Measurements from ENCODE around the gene DCXR.

Gene DCXR

DNA sequence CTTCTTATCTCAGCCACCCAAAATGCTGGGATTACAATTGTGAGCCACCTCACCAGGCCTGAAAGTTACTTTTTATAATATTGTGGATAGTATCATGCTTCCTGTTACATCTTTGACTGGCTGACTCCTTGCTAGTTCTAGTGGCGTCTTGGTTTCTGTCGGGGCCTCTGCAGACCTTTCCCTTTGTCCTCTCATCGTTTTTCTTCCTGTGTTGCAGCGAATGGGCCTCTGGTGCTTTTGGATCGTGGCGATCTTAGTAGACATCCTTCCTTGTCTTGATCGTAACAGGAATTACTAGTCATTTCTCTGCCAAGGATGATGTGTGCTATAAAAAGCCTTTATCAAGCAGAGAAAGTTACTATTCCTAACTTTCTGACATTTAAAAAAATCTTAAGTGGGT is 39.3 kb downstream of the DCXR start:
- H3K27ac ChIP-seq = no peak overlapping the region
- peaks cover 0 to 35% (median 0%) of the 10 kb centered on the region in 11 experiments; a peak in 12 of 22 replicates for H3K27me3 ChIP-seq
- no peak overlapping the region for H3K9ac ChIP-seq
- H3K36me3 ChIP-seq = peaks cover 0 to 28% (median 8%) of the 10 kb centered on the region in 11 experiments; a peak in 10 of 22 replicates
- H3K4me1 ChIP-seq = peaks cover 25 to 64% (median 55%) of the 10 kb centered on the region in 10 experiments
- no peaks in the 10 kb centered on the region for H3K9me3 ChIP-seq (replicated peaks in 1 of 11)
- H3K4me3 ChIP-seq = no peak overlapping the region
- TF ChIP-seq Cebpa-rat (IDR thresholded peaks at IDR 0.05) = no peak
- H3K4me2 ChIP-seq = peak overlapping the region in 6 of 11 experiments; percentile 84 to 99 (median 94); a peak in 10 of 22 replicates
- peaks cover 41 to 86% (median 61%) of the 10 kb centered on the region in 11 experiments; a peak in 21 of 22 replicates for H4K20me1 ChIP-seq

DNA sequence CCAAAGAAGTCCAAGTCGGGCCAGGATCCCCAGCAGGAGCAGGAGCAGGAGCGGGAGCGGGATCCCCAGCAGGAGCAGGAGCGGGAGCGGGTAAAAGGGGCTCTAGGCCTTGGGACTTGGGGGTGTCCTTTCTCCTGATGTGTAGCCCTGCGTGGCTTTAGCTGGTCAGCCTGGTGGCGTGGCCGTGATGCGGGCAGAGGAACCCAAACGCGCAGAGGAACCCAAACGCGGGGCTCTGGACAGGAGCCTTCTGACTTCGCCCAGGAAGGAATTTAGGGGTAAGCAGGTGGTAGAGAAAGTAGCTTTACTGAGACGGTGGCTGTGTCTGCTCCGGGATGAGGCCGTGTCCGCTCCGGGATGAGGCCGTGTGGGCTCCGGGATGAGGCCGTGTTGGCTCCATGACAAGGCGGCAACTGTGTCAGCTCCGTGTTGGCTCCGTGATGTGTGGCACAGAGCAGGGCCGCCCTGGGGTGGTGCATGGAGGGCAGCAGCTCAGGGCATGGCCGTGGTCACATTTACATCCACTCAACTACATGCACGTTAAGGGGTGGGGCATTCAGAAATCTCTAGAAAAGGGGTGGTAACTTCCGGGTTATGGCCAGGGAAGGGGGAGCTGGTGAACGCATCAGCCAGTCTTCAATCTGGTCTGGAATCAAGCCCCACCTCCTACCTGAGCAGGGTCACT is 40.6 kb downstream of the DCXR start:
- Histone ChIP-seq H3K27ac (no peak overlapping the region), H3K4me3 (no peak overlapping the region), H3K27me3 (peaks cover 0 to 28% (median 0%) of the 10 kb centered on the region in 11 experiments; a peak in 12 of 22 replicates), H4K20me1 (peaks cover 48 to 91% (median 70%) of the 10 kb centered on the region in 11 experiments; a peak in 21 of 22 replicates), H3K4me1 (peaks cover 19 to 62% (median 52%) of the 10 kb centered on the region in 10 experiments), H3K9me3 (replicated peaks in 1 of 11) (no peaks in the 10 kb centered on the region), H3K4me2 (no peak overlapping the region), H3K9ac (no peak overlapping the region), H3K36me3 (peaks cover 0 to 28% (median 8%) of the 10 kb centered on the region in 11 experiments; a peak in 10 of 22 replicates)
- no peak for TF ChIP-seq Cebpa-rat (IDR thresholded peaks at IDR 0.05)

DNA sequence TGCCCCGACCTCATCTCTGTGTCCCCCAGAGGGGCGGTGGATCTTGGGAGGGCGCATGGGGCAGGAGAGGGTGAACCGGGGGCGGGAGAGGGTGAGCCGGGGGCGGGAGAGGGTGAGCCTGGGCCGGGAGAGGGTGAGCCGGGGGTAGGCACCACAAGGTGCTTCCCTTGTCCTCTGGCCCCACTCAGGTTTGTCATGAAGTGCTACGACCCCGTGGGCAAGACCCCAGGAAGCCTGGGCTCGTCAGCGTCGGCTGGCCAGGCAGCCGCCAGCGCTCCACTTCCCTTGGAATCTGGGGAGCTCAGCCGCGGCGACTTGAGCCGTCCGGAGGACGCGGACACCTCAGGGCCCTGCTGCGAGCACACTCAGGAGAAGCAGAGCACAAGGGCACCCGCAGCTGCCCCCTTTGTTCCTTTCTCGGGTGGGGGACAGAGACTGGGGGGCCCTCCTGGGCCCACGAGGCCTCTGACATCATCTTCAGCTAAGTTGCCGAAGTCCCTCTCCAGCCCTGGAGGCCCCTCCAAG is 41.2 kb downstream of the DCXR start:
- Histone ChIP-seq H3K4me3 (no peak overlapping the region), H3K9me3 (replicated peaks in 1 of 11) (no peaks in the 10 kb centered on the region), H3K9ac (no peak overlapping the region), H3K27ac (no peak overlapping the region), H3K36me3 (peaks cover 0 to 31% (median 10%) of the 10 kb centered on the region in 11 experiments; a peak in 10 of 22 replicates), H3K4me1 (peaks cover 15 to 61% (median 48%) of the 10 kb centered on the region in 10 experiments), H3K27me3 (peaks cover 0 to 22% (median 0%) of the 10 kb centered on the region in 11 experiments; a peak in 12 of 22 replicates), H3K4me2 (no peak overlapping the region), H4K20me1 (peaks cover 48 to 91% (median 71%) of the 10 kb centered on the region in 11 experiments; a peak in 21 of 22 replicates)
- no peak for TF ChIP-seq Cebpa-rat (IDR thresholded peaks at IDR 0.05)

DNA sequence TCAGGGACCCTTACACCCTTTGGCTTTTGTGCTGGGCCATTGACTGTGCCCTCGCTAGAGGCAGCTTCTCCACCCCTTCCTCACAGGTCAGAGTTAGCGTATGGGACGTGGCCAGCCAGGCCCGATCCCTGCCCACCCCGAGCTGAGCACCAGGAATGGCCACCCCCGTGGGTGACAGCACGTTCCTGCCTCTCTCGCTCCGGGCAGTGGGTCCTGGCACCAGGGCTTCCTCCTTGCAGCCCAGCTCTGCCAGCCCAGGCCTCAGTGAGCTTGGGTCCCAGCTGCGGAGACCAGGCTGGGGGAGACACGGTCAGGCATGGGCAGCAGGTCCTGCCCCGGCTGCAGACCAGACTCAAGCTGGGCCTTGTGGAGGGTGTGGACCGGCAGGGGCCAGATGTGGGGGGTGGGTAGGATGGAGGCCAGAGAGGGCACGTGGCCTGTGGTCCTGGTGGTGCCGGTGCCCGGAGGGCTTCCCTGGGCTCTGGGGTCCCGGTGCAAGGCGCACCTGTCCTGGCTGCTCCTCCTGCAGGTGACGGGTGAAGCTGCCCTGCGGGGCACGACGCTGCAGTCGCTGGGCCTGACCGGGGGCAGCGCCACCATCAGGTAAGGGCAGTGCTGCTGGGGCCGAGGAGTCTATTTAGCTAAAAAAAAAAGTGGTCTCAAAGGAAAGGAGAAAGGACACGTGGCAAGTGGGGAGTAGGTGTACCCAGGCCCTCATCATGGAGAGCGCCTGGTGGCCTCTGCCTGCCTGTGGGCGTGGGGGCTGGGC is 41.9 kb downstream of the DCXR start:
- H3K4me1 ChIP-seq = peaks cover 9 to 56% (median 41%) of the 10 kb centered on the region in 10 experiments

DNA sequence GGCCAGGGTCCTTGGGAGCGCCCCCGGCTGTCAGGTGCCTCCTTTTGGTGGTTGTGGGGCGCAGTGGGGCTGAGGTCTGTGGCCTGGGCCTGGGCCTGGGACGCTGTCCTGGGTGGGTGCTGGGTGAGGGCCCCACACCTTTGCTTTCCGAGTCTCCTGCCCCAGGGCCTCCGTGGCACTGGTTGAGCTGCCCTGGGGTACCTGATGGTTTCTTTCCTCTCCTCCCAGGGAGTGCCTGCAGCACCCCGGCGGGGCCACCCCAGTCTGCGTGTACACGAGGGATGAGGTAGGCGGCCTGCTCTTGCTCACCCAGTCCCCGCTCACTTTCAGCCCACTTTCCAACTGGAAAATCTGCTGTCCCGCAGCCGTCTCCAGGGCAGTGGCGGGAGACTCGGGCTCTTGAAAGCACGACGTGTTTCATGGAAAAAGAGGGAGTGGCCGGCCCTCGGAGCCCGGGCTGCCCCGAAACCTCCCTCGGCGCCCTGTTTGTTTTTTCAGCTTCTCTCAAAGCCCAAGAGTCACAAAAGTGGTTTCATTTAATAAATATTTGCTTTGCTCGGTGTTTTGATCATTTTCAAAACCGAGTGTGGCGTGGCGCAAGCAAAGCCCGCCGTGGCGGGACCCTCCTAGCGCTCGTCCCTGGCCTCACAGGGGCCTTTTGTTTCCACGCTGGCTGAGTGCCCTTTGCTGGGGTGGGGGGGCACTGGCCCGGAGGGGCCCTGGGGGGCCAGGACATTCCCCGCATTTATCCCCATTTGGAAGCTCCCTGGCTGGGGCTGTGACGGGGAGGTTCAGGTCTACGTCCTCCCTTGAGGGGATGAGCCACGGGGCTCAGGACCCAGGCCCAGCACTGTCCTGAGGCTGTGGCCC is 42.7 kb downstream of the DCXR start:
- 0 out of 22 replicates have a peak overlapping the region, but pooled peaks of 1 of the 11 experiments have one; percentile 46 for H3K4me2 ChIP-seq
- H3K4me3 ChIP-seq = no peak overlapping the region
- H3K9me3 ChIP-seq (replicated peaks in 1 of 11) = peaks cover 0 to 13% (median 5%) of the 10 kb centered on the region in 11 experiments; a peak in 8 of 22 replicates
- H3K9ac ChIP-seq = 0 out of 22 replicates have a peak overlapping the region, but pooled peaks of 1 of the 11 experiments have one; percentile 23
- H3K27me3 ChIP-seq = peaks cover 0 to 7% (median 0%) of the 10 kb centered on the region in 11 experiments; a peak in 7 of 22 replicates
- peaks cover 0 to 44% (median 20%) of the 10 kb centered on the region in 11 experiments; a peak in 15 of 22 replicates for H3K36me3 ChIP-seq
- H3K27ac ChIP-seq = no peak overlapping the region
- TF ChIP-seq Cebpa-rat (IDR thresholded peaks at IDR 0.05) = no peak
- peaks cover under 1 to 48% (median 33%) of the 10 kb centered on the region in 10 experiments; a peak in 18 of 20 replicates for H3K4me1 ChIP-seq
- H4K20me1 ChIP-seq = peaks cover 33 to 91% (median 68%) of the 10 kb centered on the region in 11 experiments; a peak in 21 of 22 replicates

More for the DNA sequence above, 41.9 kb downstream of the DCXR start:
- H3K9ac ChIP-seq = no peak overlapping the region
- H3K4me3 ChIP-seq = no peak overlapping the region
- peaks cover 0 to 6% (median 1%) of the 10 kb centered on the region in 11 experiments; a peak in 7 of 22 replicates for H3K9me3 ChIP-seq (replicated peaks in 1 of 11)
- H3K36me3 ChIP-seq = peaks cover 0 to 37% (median 17%) of the 10 kb centered on the region in 11 experiments; a peak in 13 of 22 replicates
- H3K4me2 ChIP-seq = no peak overlapping the region
- H3K27ac ChIP-seq = no peak overlapping the region
- no peak for TF ChIP-seq Cebpa-rat (IDR thresholded peaks at IDR 0.05)
- peaks cover 42 to 91% (median 71%) of the 10 kb centered on the region in 11 experiments; a peak in 21 of 22 replicates for H4K20me1 ChIP-seq
- peaks cover 0 to 15% (median 0%) of the 10 kb centered on the region in 11 experiments; a peak in 10 of 22 replicates for H3K27me3 ChIP-seq

DNA sequence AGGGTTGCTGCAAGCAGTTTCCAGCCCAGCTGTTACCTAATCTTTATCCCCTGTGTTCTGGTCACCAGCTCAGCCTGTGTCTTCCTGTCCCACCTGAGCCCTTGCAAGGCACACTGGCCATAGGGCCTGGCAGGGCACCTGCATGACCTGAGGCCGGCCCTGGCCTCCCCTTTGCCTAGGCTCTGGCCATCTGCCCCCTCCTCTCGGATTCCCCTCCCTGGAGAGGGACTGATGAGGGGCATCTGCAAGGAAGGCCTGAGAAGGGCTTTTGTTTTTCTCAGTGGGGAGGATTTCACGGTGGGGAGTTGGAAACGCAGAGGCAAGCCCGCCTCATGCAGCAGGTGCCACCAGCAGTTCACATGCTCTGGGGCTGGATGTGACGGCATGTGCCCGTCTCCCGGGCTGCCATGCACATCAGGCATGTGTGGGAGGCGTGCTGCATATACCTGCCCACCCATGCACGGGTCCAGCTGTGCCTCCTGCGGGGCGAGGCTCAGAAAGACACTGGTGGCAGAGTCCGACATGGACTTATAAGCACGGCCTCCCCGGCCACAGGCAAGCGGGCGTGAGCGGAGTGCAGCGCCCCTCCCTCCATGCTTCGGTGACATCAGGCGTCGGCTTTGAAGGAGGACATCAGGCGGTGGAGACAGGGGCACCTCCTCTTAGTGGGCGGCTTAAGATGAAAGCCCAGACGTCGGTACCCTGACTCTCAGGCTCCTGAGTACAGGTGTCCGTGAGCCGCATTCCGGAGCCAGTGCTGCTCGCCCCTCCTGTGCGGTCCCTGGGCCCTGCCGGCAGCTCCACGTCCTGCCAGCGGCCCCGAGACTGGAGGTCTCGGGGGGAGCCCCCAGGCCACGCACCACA is 43.5 kb downstream of the DCXR start:
- Histone ChIP-seq H3K36me3 (peaks cover 0 to 53% (median 20%) of the 10 kb centered on the region in 11 experiments; a peak in 15 of 22 replicates), H3K27me3 (peaks cover 0 to 6% (median 0%) of the 10 kb centered on the region in 11 experiments; a peak in 1 of 22 replicates), H3K4me1 (peaks cover 0 to 39% (median 25%) of the 10 kb centered on the region in 10 experiments; a peak in 16 of 20 replicates), H3K4me2 (peak overlapping the region in 5 of 11 experiments; percentile 13 to 46 (median 31); a peak in 6 of 22 replicates), H3K4me3 (no peak overlapping the region), H4K20me1 (peaks cover 30 to 91% (median 69%) of the 10 kb centered on the region in 11 experiments; a peak in 20 of 22 replicates), H3K9me3 (replicated peaks in 1 of 11) (peaks cover 0 to 13% (median 5%) of the 10 kb centered on the region in 11 experiments; a peak in 8 of 22 replicates), H3K27ac (no peak overlapping the region), H3K9ac (peak overlapping the region in 1 of 11 experiments; percentile 9; a peak in 1 of 22 replicates)
- no peak for TF ChIP-seq Cebpa-rat (IDR thresholded peaks at IDR 0.05)
